CD14-positive monocyte (primary cell): ENCODE results near the gene LMBRD1. TPM values are rescaled to one million over a fixed set of nuclear protein-coding genes. Genes with fewer than 3 reads are reported as not detected.

Experiments
- DNase-seq, 3 donors: peaks; one replicate each; pipeline ENCODE4 v3.0.0-alpha.2; 2011 to 2022
- H2AFZ ChIP-seq: 2 replicates; pipeline ENCODE4 v1.6.0; 2012; ENCODE audit warnings: mild to moderate bottlenecking, low read depth, low read length, inconsistent platforms; ENCODE audit not compliant: insufficient read depth, poor library complexity, severe bottlenecking
- H3K27ac ChIP-seq, 2 donors: 1 replicate in 1 of 2; 2 replicates in 1 of 2; pipeline ENCODE4 v1.5.1; 2012 to 2013; ENCODE audit warnings: low read length in 2 of 2, control low read depth in 1 of 2, inconsistent platforms in 1 of 2, low read depth in 1 of 2, mild to moderate bottlenecking in 1 of 2
- H3K27me3 ChIP-seq, 2 donors: one replicate each; pipeline versions ENCODE4 v1.6.0 to v1.6.1; 2011 to 2013; ENCODE audit warnings: low read length in 2 of 2; ENCODE audit not compliant: control insufficient read depth in 2 of 2, insufficient read depth in 2 of 2
- H3K36me3 ChIP-seq, 2 donors: replicated peaks in 1 of 2; 1 replicate in 1 of 2; 2 replicates in 1 of 2; pipeline versions ENCODE4 v1.5.1 to v1.6.1; 2012 to 2013; ENCODE audit warnings: low read length in 2 of 2, control low read depth in 1 of 2, inconsistent platforms in 1 of 2, mild to moderate bottlenecking in 1 of 2; ENCODE audit not compliant: insufficient read depth in 2 of 2, control insufficient read depth in 1 of 2
- H3K4me1 ChIP-seq, 2 donors: 1 replicate in 1 of 2; 2 replicates in 1 of 2; pipeline versions ENCODE4 v1.5.1 to v1.6.1; 2012 to 2013; ENCODE audit warnings: low read length in 2 of 2, control low read depth in 1 of 2, inconsistent platforms in 1 of 2, mild to moderate bottlenecking in 1 of 2, moderate library complexity in 1 of 2; ENCODE audit not compliant: insufficient read depth in 2 of 2, control insufficient read depth in 1 of 2
- H3K4me2 ChIP-seq: replicated peaks from 2 replicates; pipeline ENCODE3; 2012; ENCODE audit warnings: low read length, moderate library complexity, mild to moderate bottlenecking; ENCODE audit not compliant: poor library complexity, severe bottlenecking; ENCODE audit errors: extremely low read depth
- H3K4me3 ChIP-seq, 3 experiments: fragments of 200-600 bp in 1 of 3; sonication (generic) in 1 of 3; replicated peaks in 1 of 3; 1 replicate in 2 of 3; 2 replicates in 1 of 3; pipeline ENCODE4 v1.5.1; 2011 to 2013; ENCODE audit warnings: low read length in 3 of 3, mild to moderate bottlenecking in 3 of 3, control low read depth in 2 of 3, low read depth in 2 of 3, inconsistent platforms in 1 of 3, moderate library complexity in 1 of 3
- H3K79me2 ChIP-seq: 2 replicates; pipeline ENCODE4 v1.6.0; 2012; ENCODE audit warnings: mild to moderate bottlenecking, control low read depth, inconsistent platforms, low read length, moderate library complexity; ENCODE audit not compliant: insufficient read depth
- H3K9ac ChIP-seq: 2 replicates; pipeline ENCODE4 v1.6.0; 2017; ENCODE audit warnings: low read length, mild to moderate bottlenecking; ENCODE audit not compliant: insufficient read depth, poor library complexity, severe bottlenecking
- H3K9me3 ChIP-seq, 2 donors: replicated peaks in 1 of 2; 1 replicate in 1 of 2; 2 replicates in 1 of 2; pipeline versions ENCODE4 v1.5.1 to v1.6.1; 2012 to 2013; ENCODE audit warnings: low read length in 2 of 2, control low read depth in 1 of 2; ENCODE audit not compliant: control insufficient read depth in 1 of 2, insufficient read depth in 1 of 2
- H4K20me1 ChIP-seq: 2 replicates; pipeline ENCODE4 v1.6.0; 2012; ENCODE audit warnings: mild to moderate bottlenecking, low read length, control low read depth, moderate library complexity; ENCODE audit not compliant: insufficient read depth
- H3K27ac Mint-ChIP-seq, 7 donors: one replicate each; pipeline ENCODE4 v1.8.0; 2020; ENCODE audit warnings: mild to moderate bottlenecking in 7 of 7, mixed read lengths in 7 of 7, moderate library complexity in 6 of 7, inconsistent platforms in 2 of 7
- H3K27me3 Mint-ChIP-seq, 3 donors: one replicate each; pipeline ENCODE4 v1.8.0; 2021 to 2022; ENCODE audit warnings: low read depth in 3 of 3, mild to moderate bottlenecking in 3 of 3, mixed read lengths in 3 of 3, moderate library complexity in 3 of 3, inconsistent platforms in 1 of 3
- H3K36me3 Mint-ChIP-seq, 2 donors: one replicate each; pipeline ENCODE4 v1.8.0; 2020; ENCODE audit warnings: mixed read lengths in 2 of 2, inconsistent platforms in 1 of 2, mild to moderate bottlenecking in 1 of 2
- H3K4me1 Mint-ChIP-seq: one replicate; pipeline ENCODE4 v1.8.0; 2020; ENCODE audit warnings: mild to moderate bottlenecking, mixed read lengths
- H3K4me3 Mint-ChIP-seq, 2 donors: one replicate each; pipeline ENCODE4 v1.8.0; 2020; ENCODE audit warnings: mild to moderate bottlenecking in 2 of 2, mixed read lengths in 2 of 2, moderate library complexity in 1 of 2
- H3K9me3 Mint-ChIP-seq, 7 donors: one replicate each; pipeline ENCODE4 v1.8.0; 2020 to 2022; ENCODE audit warnings: mixed read lengths in 7 of 7, mild to moderate bottlenecking in 6 of 7, moderate library complexity in 6 of 7, inconsistent platforms in 2 of 7
- CTCF ChIP-seq: fragments of 200-600 bp; IDR thresholded peaks from one replicate; pipeline ENCODE4 v1.8.0; 2022; ENCODE audit warnings: antibody characterized with exemption, mild to moderate bottlenecking
- WGBS: methylation state at CpG from one replicate; pipeline ENCODE4 v1.1.5; 2013; ENCODE audit warnings: missing lambda C conversion rate; ENCODE audit not compliant: insufficient coverage; 5-methylcytosine and 5-hydroxymethylcytosine counted together
- intact Hi-C, 2 donors: fragments of 100-400 bp; cut with micrococcal nuclease; formaldehyde crosslinking; loops; one replicate each; pipeline versions ENCODE4 v1.15.0 to v1.15.1; 2023
- polyA plus RNA-seq, 3 donors: library from polyadenylated mRNA; depleted of rRNA in 1 of 3; unstranded in 2 of 3; stranded (reverse) in 1 of 3; fragments of 300-500 nt in 2 of 3; fragments of >200 nt in 1 of 3; fragmentation: Illumina TruSeq in 2 of 3; gene quantifications; 1 replicate in 2 of 3; 2 replicates in 1 of 3; pipeline ENCODE4 v1.2.3, GENCODE V29; 2012 to 2021

Gene LMBRD1
- polyA plus RNA-seq, 3 donors: 24.7 to 71.6 (median 64.2) TPM

- Histone ChIP-seq H3K27me3 (no peaks in the 10 kb centered on the region), H4K20me1 (peaks cover 29% of the 10 kb centered on the region), H3K9ac (peak overlapping the region; percentile 88), H3K4me2 (peak overlapping the region; percentile 93), H3K36me3 (no peaks in the 10 kb centered on the region), H3K4me1 (peaks cover 15 to 22% of the 10 kb centered on the region in 2 donors), H3K27ac (peak overlapping the region; percentile 65 to 91), H3K9me3 (no peaks in the 10 kb centered on the region), H3K4me3 (peak overlapping the region; percentile 64 to 95 (median 85)), H3K79me2 (peaks cover 56% of the 10 kb centered on the region), H2AFZ (peak overlapping the region; percentile 92)
- Mint-ChIP-seq H3K9me3 (peaks cover 0 to 4% (median 0%) of the 10 kb centered on the region in 7 donors), H3K4me3 (peak overlapping the region; percentile 83 to 93), H3K36me3 (no peaks in the 10 kb centered on the region), H3K27ac (peak overlapping the region; percentile 90 to 97 (median 91)), H3K27me3 (peaks cover 0 to 2% (median 2%) of the 10 kb centered on the region in 3 donors), H3K4me1 (peaks cover 35% of the 10 kb centered on the region)
- DNase-seq: peak in 1 of 3 donors; percentile 14
- intact Hi-C loops: no loop called here
- WGBS: 1% methylated on average over 15 of the region's 20 CpGs
- no peak for TF ChIP-seq CTCF
Measured at GRCh38 chr6:69796073-69796641, 653 bp downstream of the LMBRD1 start.

GRCh38 chr6:69795469-69796072, 1.2 kb downstream of the LMBRD1 start:
- Mint-ChIP-seq H3K36me3 (no peaks in the 10 kb centered on the region), H3K9me3 (peaks cover 0 to 4% (median 0%) of the 10 kb centered on the region in 7 donors), H3K4me1 (peaks cover 38% of the 10 kb centered on the region), H3K27me3 (no peaks in the 10 kb centered on the region), H3K4me3 (peak overlapping the region; percentile 83 to 93), H3K27ac (peak overlapping the region; percentile 90 to 97 (median 91))
- intact Hi-C loops: no loop called here
- peak overlapping the region; percentile 88 for H3K9ac ChIP-seq
- no peak for TF ChIP-seq CTCF
- peak overlapping the region; percentile 93 for H3K4me2 ChIP-seq
- no peaks in the 10 kb centered on the region for H3K9me3 ChIP-seq
- H3K27ac ChIP-seq: peak overlapping the region in 1 of 2 donors; percentile 91
- peaks cover 33% of the 10 kb centered on the region for H4K20me1 ChIP-seq
- peaks cover 15 to 22% of the 10 kb centered on the region in 2 donors for H3K4me1 ChIP-seq
- peaks cover 62% of the 10 kb centered on the region for H3K79me2 ChIP-seq
- DNase-seq: peak in 2 of 3 donors; percentile 20
- no CpG with 5 or more reads among the region's 5 CpGs for WGBS
- H3K27me3 ChIP-seq: no peaks in the 10 kb centered on the region
- H3K4me3 ChIP-seq: peak overlapping the region; percentile 64 to 95 (median 85)
- peak overlapping the region; percentile 92 for H2AFZ ChIP-seq
- no peaks in the 10 kb centered on the region for H3K36me3 ChIP-seq
